WERI-Rb-1 (cell line): Measurements from ENCODE around the gene PTPRN2.
"Not testable (repeated sequence)": the region's sequence is repeated elsewhere in the genome, so short reads cannot be mapped to it uniquely, and the experiment has no call there.

Experiments
- DNase-seq: peaks from one replicate; pipeline ENCODE4 v3.0.0-alpha.2; 2020
- H3K27ac ChIP-seq: fragments of 250-450 bp; sonication (Bioruptor Pico); 2 replicates; pipeline ENCODE4 v1.5.1; 2020; ENCODE audit warnings: mild to moderate bottlenecking, moderate library complexity
- H3K27me3 ChIP-seq: fragments of 250-450 bp; sonication (Bioruptor Pico); 2 replicates; pipeline ENCODE4 v1.5.1; 2021; ENCODE audit warnings: mild to moderate bottlenecking, low read depth, moderate library complexity; ENCODE audit not compliant: insufficient read depth, severe bottlenecking
- H3K36me3 ChIP-seq: fragments of 250-450 bp; sonication (Bioruptor Pico); 2 replicates; pipeline ENCODE4 v1.5.1; 2020; ENCODE audit warnings: mild to moderate bottlenecking, moderate library complexity
- H3K4me3 ChIP-seq: 2 replicates; pipeline ENCODE4 v1.5.1; 2011; ENCODE audit warnings: low read depth, mild to moderate bottlenecking, control low read depth, low read length
- H3K9me3 ChIP-seq: fragments of 250-450 bp; sonication (Bioruptor Pico); 2 replicates; pipeline ENCODE4 v1.5.1; 2021; ENCODE audit warnings: mild to moderate bottlenecking, moderate library complexity; ENCODE audit not compliant: severe bottlenecking
- CTCF ChIP-seq: IDR thresholded peaks from 2 replicates; pipeline ENCODE4 v1.5.1; 2011; ENCODE audit warnings: low read depth, mild to moderate bottlenecking, control low read depth, inconsistent platforms, low read length

PTPRN2 gene

GRCh38 chr7:157495594-157495993, 1092.0 kb downstream of the PTPRN2 start:
- Histone ChIP-seq H3K27me3 (no peaks in the 10 kb centered on the region), H3K9me3 (peaks cover 6% of the 10 kb centered on the region), H3K36me3 (no peaks in the 10 kb centered on the region), H3K4me3 (no peak overlapping the region), H3K27ac (no peak overlapping the region)
- DNase-seq: no peak
- TF ChIP-seq CTCF: no peak

- Histone ChIP-seq H3K4me3 (no peak overlapping the region), H3K27ac (no peak overlapping the region), H3K27me3 (no peaks in the 10 kb centered on the region), H3K36me3 (no peaks in the 10 kb centered on the region), H3K9me3 (peaks cover 6% of the 10 kb centered on the region)
- TF ChIP-seq CTCF: no peak
- no peak for DNase-seq
Measured at GRCh38 chr7:157495177-157495553, 1092.5 kb downstream of the PTPRN2 start.

- Histone ChIP-seq H3K4me3 (no peak overlapping the region), H3K9me3 (peaks cover 6% of the 10 kb centered on the region), H3K27me3 (no peaks in the 10 kb centered on the region), H3K36me3 (no peaks in the 10 kb centered on the region), H3K27ac (no peak overlapping the region)
- no peak for TF ChIP-seq CTCF
- no peak for DNase-seq
Measured at GRCh38 chr7:157494506-157495176, 1093.0 kb downstream of the PTPRN2 start.

GRCh38 chr7:157493776-157494175, 1093.8 kb downstream of the PTPRN2 start:
- no peak for DNase-seq
- Histone ChIP-seq H3K9me3 (peaks cover 6% of the 10 kb centered on the region), H3K4me3 (no peak overlapping the region), H3K27me3 (no peaks in the 10 kb centered on the region), H3K36me3 (no peaks in the 10 kb centered on the region), H3K27ac (no peak overlapping the region)
- no peak for TF ChIP-seq CTCF

- no peak for TF ChIP-seq CTCF
- Histone ChIP-seq H3K4me3 (no peak overlapping the region), H3K9me3 (peaks cover 6% of the 10 kb centered on the region), H3K27ac (no peak overlapping the region), H3K36me3 (no peaks in the 10 kb centered on the region), H3K27me3 (no peaks in the 10 kb centered on the region)
- no peak for DNase-seq
Measured at GRCh38 chr7:157493017-157493416, 1094.6 kb downstream of the PTPRN2 start.

- peaks cover 6% of the 10 kb centered on the region for H3K9me3 ChIP-seq
- H3K36me3 ChIP-seq: no peaks in the 10 kb centered on the region
- H3K27me3 ChIP-seq: no peaks in the 10 kb centered on the region
- H3K27ac ChIP-seq: no peak overlapping the region
- no peak overlapping the region for H3K4me3 ChIP-seq
- no peak for DNase-seq
- no peak for TF ChIP-seq CTCF
Measured at GRCh38 chr7:157490465-157490912, 1097.1 kb downstream of the PTPRN2 start.

- H3K4me3 ChIP-seq, H3K9me3 ChIP-seq, H3K36me3 ChIP-seq, H3K27ac ChIP-seq, DNase-seq, H3K27me3 ChIP-seq: not testable (repeated sequence)
Measured at GRCh38 chr7:157489870-157490269, 1097.8 kb downstream of the PTPRN2 start.
